Muscle layer of colon (tissue), 2 donors: ENCODE results near the gene GRIP2.

Experiments
- H3K27ac ChIP-seq: one replicate; pipeline ENCODE4 v1.7.0; 2013; ENCODE audit warnings: low read depth, mild to moderate bottlenecking, low read length, moderate library complexity
- H3K27me3 ChIP-seq, 2 donors: one replicate each; pipeline ENCODE4 v1.7.0; 2013; ENCODE audit warnings: low read length in 2 of 2, mild to moderate bottlenecking in 2 of 2; ENCODE audit not compliant: insufficient read depth in 2 of 2, control insufficient read depth in 1 of 2
- H3K36me3 ChIP-seq: one replicate; pipeline ENCODE4 v1.7.0; 2013; ENCODE audit warnings: mild to moderate bottlenecking, low read length; ENCODE audit not compliant: insufficient read depth
- H3K4me1 ChIP-seq: one replicate; pipeline ENCODE4 v1.7.0; 2013; ENCODE audit warnings: mild to moderate bottlenecking, low read length; ENCODE audit not compliant: insufficient read depth
- H3K4me3 ChIP-seq, 2 donors: one replicate each; pipeline ENCODE4 v1.7.0; 2013; ENCODE audit warnings: low read length in 2 of 2, low read depth in 1 of 2, mild to moderate bottlenecking in 1 of 2, moderate library complexity in 1 of 2
- H3K9ac ChIP-seq: one replicate; pipeline ENCODE4 v1.7.0; 2013; ENCODE audit warnings: low read length
- H3K9me3 ChIP-seq: one replicate; pipeline ENCODE4 v1.7.0; 2013; ENCODE audit warnings: mild to moderate bottlenecking, low read length
- donor health status: abdominal sarcoma.
- donor health status: Adenocarcinoma of cecum.

Gene GRIP2

GRCh38 chr3:14570864-14571263 lies 30.7 kb upstream of the GRIP2 start:
- no peaks in the 10 kb centered on the region for H3K27me3 ChIP-seq
- no peaks in the 10 kb centered on the region for H3K9me3 ChIP-seq
- no peak overlapping the region for H3K9ac ChIP-seq

GRCh38 chr3:14570089-14570488 lies 29.9 kb upstream of the GRIP2 start:
- H3K9me3 ChIP-seq: no peaks in the 10 kb centered on the region
- H3K36me3 ChIP-seq: no peaks in the 10 kb centered on the region
- no peaks in the 10 kb centered on the region for H3K27me3 ChIP-seq
- H3K27ac ChIP-seq: no peak overlapping the region
- no peak overlapping the region for H3K4me3 ChIP-seq
- H3K4me1 ChIP-seq: no peaks in the 10 kb centered on the region
- no peak overlapping the region for H3K9ac ChIP-seq

More at GRCh38 chr3:14570864-14571263, 30.7 kb upstream of the GRIP2 start:
- H3K27ac ChIP-seq: no peak overlapping the region
- no peak overlapping the region for H3K4me3 ChIP-seq
- no peaks in the 10 kb centered on the region for H3K4me1 ChIP-seq
- H3K36me3 ChIP-seq: no peaks in the 10 kb centered on the region

- Histone ChIP-seq H3K27ac (no peak overlapping the region), H3K9me3 (no peaks in the 10 kb centered on the region), H3K36me3 (no peaks in the 10 kb centered on the region), H3K4me1 (no peaks in the 10 kb centered on the region), H3K9ac (no peak overlapping the region), H3K27me3 (no peaks in the 10 kb centered on the region), H3K4me3 (no peak overlapping the region)
Observed at GRCh38 chr3:14569474-14570000, 29.4 kb upstream of the GRIP2 start.

- H3K36me3 ChIP-seq: no peaks in the 10 kb centered on the region
- H3K27me3 ChIP-seq: no peaks in the 10 kb centered on the region
- no peaks in the 10 kb centered on the region for H3K9me3 ChIP-seq
- no peak overlapping the region for H3K27ac ChIP-seq
- H3K9ac ChIP-seq: no peak overlapping the region
- H3K4me3 ChIP-seq: no peak overlapping the region
- no peaks in the 10 kb centered on the region for H3K4me1 ChIP-seq
Observed at GRCh38 chr3:14568269-14568668, 28.1 kb upstream of the GRIP2 start.

GRCh38 chr3:14566812-14567211 lies 26.7 kb upstream of the GRIP2 start:
- no peaks in the 10 kb centered on the region for H3K9me3 ChIP-seq
- no peaks in the 10 kb centered on the region for H3K27me3 ChIP-seq
- no peak overlapping the region for H3K27ac ChIP-seq
- H3K4me3 ChIP-seq: no peak overlapping the region
- H3K36me3 ChIP-seq: no peaks in the 10 kb centered on the region
- H3K9ac ChIP-seq: no peak overlapping the region
- H3K4me1 ChIP-seq: no peaks in the 10 kb centered on the region

DNA sequence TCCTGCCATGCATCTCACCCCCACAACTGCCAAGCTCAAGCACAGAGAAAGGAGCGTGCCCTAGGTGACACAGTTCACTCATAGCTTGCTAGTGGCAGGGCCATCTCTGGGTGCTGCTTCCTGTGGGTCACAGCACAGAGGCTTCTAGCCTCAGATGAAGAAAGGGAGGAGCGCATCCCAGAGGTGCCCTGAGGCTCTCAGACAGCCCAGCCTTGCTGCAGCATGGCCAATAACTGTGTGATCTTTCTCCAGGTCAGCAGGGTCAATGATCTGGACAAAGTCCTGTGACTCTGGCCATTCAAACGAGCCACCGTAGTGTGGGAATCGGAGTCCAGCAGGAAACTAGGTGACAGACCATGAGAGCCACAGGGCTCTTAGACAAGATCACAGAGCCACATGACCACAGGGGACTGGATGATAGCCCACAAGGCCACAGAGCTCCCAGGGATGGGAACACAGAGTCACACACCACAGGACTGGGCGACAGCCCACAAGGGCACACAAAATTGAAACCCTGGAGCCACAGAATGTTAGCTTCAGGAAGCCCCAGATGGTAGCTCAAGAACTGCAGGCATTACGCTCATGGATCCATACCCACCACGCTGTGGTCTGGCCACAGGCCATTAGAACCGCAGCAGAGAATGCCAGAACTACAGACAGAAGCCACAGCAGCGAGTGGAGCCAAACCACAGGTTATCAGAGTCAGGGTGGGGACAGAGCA lies 25.9 kb upstream of the GRIP2 start:
- H3K9ac ChIP-seq: no peak overlapping the region
- no peaks in the 10 kb centered on the region for H3K36me3 ChIP-seq
- no peaks in the 10 kb centered on the region for H3K4me1 ChIP-seq
- no peak overlapping the region for H3K4me3 ChIP-seq
- no peak overlapping the region for H3K27ac ChIP-seq
- H3K27me3 ChIP-seq: no peaks in the 10 kb centered on the region
- H3K9me3 ChIP-seq: no peaks in the 10 kb centered on the region

- H3K27ac ChIP-seq: no peak overlapping the region
- H3K4me1 ChIP-seq: no peaks in the 10 kb centered on the region
- no peak overlapping the region for H3K4me3 ChIP-seq
- H3K27me3 ChIP-seq: no peaks in the 10 kb centered on the region
- no peak overlapping the region for H3K9ac ChIP-seq
- H3K9me3 ChIP-seq: no peaks in the 10 kb centered on the region
- no peaks in the 10 kb centered on the region for H3K36me3 ChIP-seq
Observed at GRCh38 chr3:14564741-14565140, 24.6 kb upstream of the GRIP2 start.

DNA sequence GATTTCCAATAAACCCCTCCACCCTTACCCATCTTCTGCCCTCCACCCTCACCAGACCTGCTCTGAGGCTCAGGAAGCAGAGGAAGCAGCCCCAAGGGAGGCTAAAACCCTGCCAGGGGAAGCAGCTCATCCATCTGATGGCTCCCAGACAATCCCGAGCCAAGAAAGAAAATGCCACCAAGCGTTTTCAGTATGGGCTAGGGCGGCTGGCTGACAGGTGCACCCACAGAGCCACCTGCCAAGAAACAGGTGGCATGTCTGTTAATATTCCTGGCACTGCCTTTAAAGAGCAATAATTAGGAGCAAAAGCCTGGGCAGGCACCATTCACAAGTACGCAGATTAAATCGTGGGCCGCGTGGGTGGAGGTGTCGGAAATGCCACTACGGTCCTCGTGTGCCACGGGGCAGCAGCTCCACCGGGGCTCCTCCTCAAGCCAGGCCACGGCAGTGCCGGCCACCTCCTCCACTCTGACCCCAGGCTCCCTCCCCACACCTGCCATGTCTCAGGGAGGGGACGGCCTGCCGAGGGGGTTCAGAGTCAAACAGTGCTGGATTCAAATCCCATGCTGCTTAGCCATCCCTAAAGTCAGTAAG lies 23.9 kb upstream of the GRIP2 start:
- Histone ChIP-seq H3K27ac (no peak overlapping the region), H3K4me1 (no peaks in the 10 kb centered on the region), H3K36me3 (no peaks in the 10 kb centered on the region)

GRCh38 chr3:14562121-14562890 lies 22.2 kb upstream of the GRIP2 start:
- H3K27me3 ChIP-seq: no peaks in the 10 kb centered on the region
- no peaks in the 10 kb centered on the region for H3K36me3 ChIP-seq
- no peak overlapping the region for H3K9ac ChIP-seq
- H3K9me3 ChIP-seq: no peaks in the 10 kb centered on the region
- H3K4me3 ChIP-seq: no peak overlapping the region
- peaks cover 5% of the 10 kb centered on the region for H3K4me1 ChIP-seq
- no peak overlapping the region for H3K27ac ChIP-seq

More for the DNA sequence above, 23.9 kb upstream of the GRIP2 start:
- Histone ChIP-seq H3K27me3 (no peaks in the 10 kb centered on the region), H3K4me3 (no peak overlapping the region), H3K9ac (no peak overlapping the region), H3K9me3 (no peaks in the 10 kb centered on the region)

DNA sequence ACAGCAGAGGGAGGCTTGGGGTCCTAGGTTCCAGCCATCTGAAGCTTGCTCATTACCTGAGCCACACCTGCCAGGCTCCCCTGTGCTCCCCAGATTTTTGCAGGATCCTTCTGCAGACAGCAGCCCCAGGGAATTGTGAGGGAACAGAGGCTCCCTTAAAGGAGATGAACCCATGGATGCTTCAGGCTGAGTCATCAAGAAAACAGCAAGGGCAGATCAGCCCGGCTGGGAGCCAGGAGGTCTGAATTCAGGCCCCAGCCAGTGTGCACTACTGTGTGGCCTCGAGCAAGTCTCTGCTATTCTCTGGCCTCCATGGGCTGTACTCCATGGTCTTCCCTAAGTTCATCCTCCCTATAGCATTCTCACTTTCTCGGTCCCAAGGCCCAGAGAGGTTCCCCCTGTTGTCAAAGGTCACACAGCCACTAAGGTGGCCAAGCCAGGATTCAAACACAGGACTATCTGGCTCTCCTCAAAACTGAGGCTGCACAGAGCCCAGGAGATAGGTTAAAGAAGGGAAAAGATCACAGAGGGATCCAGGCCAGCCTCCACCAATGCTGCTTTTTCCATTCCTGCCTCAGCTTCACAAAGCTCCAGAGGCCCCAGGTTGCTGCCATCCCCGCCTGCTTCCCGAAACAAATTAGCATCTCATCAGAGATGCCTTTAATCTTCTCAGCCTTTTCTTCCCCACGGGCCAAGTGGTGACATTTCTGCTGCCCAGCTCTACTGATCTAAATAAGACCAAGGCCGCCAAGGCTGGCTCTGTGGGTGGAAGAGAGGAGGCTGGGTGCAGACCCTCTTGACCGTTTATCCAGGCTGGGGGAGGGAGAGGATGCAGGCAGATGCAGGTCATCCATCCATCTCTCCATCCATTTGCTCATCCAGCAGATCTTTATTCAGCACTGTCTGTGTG lies 21.2 kb upstream of the GRIP2 start:
- Histone ChIP-seq H3K27ac (no peak overlapping the region), H3K4me1 (peaks cover 10% of the 10 kb centered on the region), H3K9ac (no peak overlapping the region), H3K27me3 (no peaks in the 10 kb centered on the region), H3K9me3 (no peaks in the 10 kb centered on the region), H3K4me3 (no peak overlapping the region), H3K36me3 (no peaks in the 10 kb centered on the region)

DNA sequence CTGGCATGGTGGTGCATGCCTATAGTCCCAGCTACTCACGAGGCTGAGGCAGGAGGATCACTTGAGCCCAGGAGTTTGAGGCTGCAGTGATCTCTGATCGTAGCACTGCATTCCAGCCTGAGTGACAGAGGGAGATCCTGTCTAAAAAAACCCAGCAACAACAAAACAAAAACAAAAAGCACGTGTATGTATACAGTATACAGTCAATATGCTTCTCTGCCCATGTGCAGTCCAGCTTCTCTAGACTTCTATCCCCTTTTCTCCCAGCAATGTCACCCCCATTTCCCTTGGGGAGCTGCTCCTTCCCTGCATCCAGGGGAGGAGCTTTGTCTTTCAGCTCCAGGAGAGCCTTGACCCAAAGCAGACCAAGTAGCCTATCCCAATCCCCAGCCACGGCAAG lies 20.0 kb upstream of the GRIP2 start:
- peaks cover 10% of the 10 kb centered on the region for H3K4me1 ChIP-seq
- H3K36me3 ChIP-seq: no peaks in the 10 kb centered on the region
- no peak overlapping the region for H3K9ac ChIP-seq
- no peaks in the 10 kb centered on the region for H3K27me3 ChIP-seq
- H3K4me3 ChIP-seq: no peak overlapping the region
- H3K27ac ChIP-seq: no peak overlapping the region
- no peaks in the 10 kb centered on the region for H3K9me3 ChIP-seq
